Nephron progenitor cell (in vitro differentiated cells): Measurements from ENCODE around the gene STK33.

ENCODE experiments used
- DNase-seq: peaks from one replicate; pipeline ENCODE4 v3.0.0; 2021
- H3K27ac Mint-ChIP-seq: 2 replicates; pipeline ENCODE4 v1.8.0; 2021; ENCODE audit warnings: mild to moderate bottlenecking, moderate library complexity, mixed read lengths
- H3K27me3 Mint-ChIP-seq: 2 replicates; pipeline ENCODE4 v1.8.0; 2021; ENCODE audit warnings: mild to moderate bottlenecking, low read depth, mixed read lengths; ENCODE audit not compliant: poor library complexity
- H3K36me3 Mint-ChIP-seq: 2 replicates; pipeline ENCODE4 v1.8.0; 2021; ENCODE audit warnings: low read depth, mixed read lengths
- H3K4me1 Mint-ChIP-seq: 2 replicates; pipeline ENCODE4 v1.8.0; 2021; ENCODE audit warnings: mixed read lengths
- H3K4me3 Mint-ChIP-seq: 2 replicates; pipeline ENCODE4 v1.8.0; 2021; ENCODE audit warnings: mild to moderate bottlenecking, moderate library complexity, mixed read lengths
- H3K9me3 Mint-ChIP-seq: 2 replicates; pipeline ENCODE4 v1.8.0; 2021; ENCODE audit warnings: mild to moderate bottlenecking, moderate library complexity, mixed read lengths
- CTCF ChIP-seq: fragments of 200-600 bp; sonication (generic); IDR thresholded peaks from 2 replicates; pipeline ENCODE4 v1.5.0; 2021; ENCODE audit warnings: antibody characterized with exemption

Gene STK33

GRCh38 chr11:8531982-8532381 lies 62.0 kb downstream of the STK33 start:
- no peak for DNase-seq
- TF ChIP-seq CTCF: no peak

GRCh38 chr11:8531312-8531711 lies 62.7 kb downstream of the STK33 start:
- no peaks in the 10 kb centered on the region for H3K9me3 Mint-ChIP-seq
- H3K36me3 Mint-ChIP-seq: no peaks in the 10 kb centered on the region
- DNase-seq: peak; percentile 4
- peak overlapping the region; percentile 39 for H3K27ac Mint-ChIP-seq
- no peak overlapping the region for H3K4me3 Mint-ChIP-seq
- peaks cover 18% of the 10 kb centered on the region for H3K4me1 Mint-ChIP-seq
- peaks cover under 1% of the 10 kb centered on the region for H3K27me3 Mint-ChIP-seq
- TF ChIP-seq CTCF: no peak

More at GRCh38 chr11:8531982-8532381, 62.0 kb downstream of the STK33 start:
- Mint-ChIP-seq H3K4me3 (no peak overlapping the region), H3K36me3 (no peaks in the 10 kb centered on the region), H3K27ac (no peak overlapping the region), H3K4me1 (peaks cover 18% of the 10 kb centered on the region), H3K9me3 (no peaks in the 10 kb centered on the region), H3K27me3 (no peaks in the 10 kb centered on the region)

GRCh38 chr11:8527939-8528338 lies 66.1 kb downstream of the STK33 start:
- Mint-ChIP-seq H3K36me3 (peaks cover 10% of the 10 kb centered on the region), H3K4me3 (no peak overlapping the region), H3K27ac (no peak overlapping the region), H3K27me3 (peaks cover 4% of the 10 kb centered on the region), H3K9me3 (peaks cover 18% of the 10 kb centered on the region), H3K4me1 (peaks cover 11% of the 10 kb centered on the region)
- no peak for TF ChIP-seq CTCF
- no peak for DNase-seq

- H3K9me3 Mint-ChIP-seq: peaks cover 58% of the 10 kb centered on the region
- no peaks in the 10 kb centered on the region for H3K4me1 Mint-ChIP-seq
- H3K4me3 Mint-ChIP-seq: no peak overlapping the region
- no peak overlapping the region for H3K27ac Mint-ChIP-seq
- TF ChIP-seq CTCF: no peak
- DNase-seq: no peak
- peaks cover 8% of the 10 kb centered on the region for H3K27me3 Mint-ChIP-seq
- H3K36me3 Mint-ChIP-seq: peaks cover 38% of the 10 kb centered on the region
Measured at GRCh38 chr11:8523396-8523795, 70.6 kb downstream of the STK33 start.

GRCh38 chr11:8512547-8512946 lies 81.5 kb downstream of the STK33 start:
- Mint-ChIP-seq H3K27ac (no peak overlapping the region), H3K27me3 (no peaks in the 10 kb centered on the region), H3K4me3 (no peak overlapping the region), H3K9me3 (peaks cover 78% of the 10 kb centered on the region), H3K36me3 (peaks cover 43% of the 10 kb centered on the region), H3K4me1 (no peaks in the 10 kb centered on the region)
- no peak for DNase-seq
- TF ChIP-seq CTCF: no peak

- no peak for TF ChIP-seq CTCF
- H3K36me3 Mint-ChIP-seq: peaks cover 5% of the 10 kb centered on the region
- H3K27me3 Mint-ChIP-seq: no peaks in the 10 kb centered on the region
- peaks cover 39% of the 10 kb centered on the region for H3K9me3 Mint-ChIP-seq
- no peaks in the 10 kb centered on the region for H3K4me1 Mint-ChIP-seq
- H3K4me3 Mint-ChIP-seq: no peak overlapping the region
- no peak for DNase-seq
- no peak overlapping the region for H3K27ac Mint-ChIP-seq
Measured at GRCh38 chr11:8503910-8504364, 90.1 kb downstream of the STK33 start.
